Uterus (tissue), 4 donors: Measurements from ENCODE around the gene OR52K1. TPM values are rescaled to one million over a fixed set of nuclear protein-coding genes. Genes with fewer than 3 reads are reported as not detected.

Experiments
- DNase-seq, 2 donors: peaks; one replicate each; pipeline ENCODE4 v3.0.0-alpha.2; 2019 to 2020
- H3K27ac ChIP-seq, 2 donors: fragments of 200-600 bp; sonication (generic); 1 replicate in 1 of 2; 2 replicates in 1 of 2; pipeline ENCODE4 v1.5.1; 2016 to 2018
- H3K27me3 ChIP-seq, 2 donors: fragments of 200-600 bp; sonication (generic); one replicate each; pipeline ENCODE4 v1.5.1; 2018 to 2019; ENCODE audit warnings: control low read depth in 1 of 2
- H3K36me3 ChIP-seq, 2 donors: fragments of 200-600 bp; sonication (generic); one replicate each; pipeline ENCODE4 v1.5.1; 2019; ENCODE audit warnings: control low read depth in 1 of 2
- H3K4me1 ChIP-seq, 2 donors: fragments of 200-600 bp; sonication (generic); one replicate each; pipeline ENCODE4 v1.5.1; 2018 to 2019; ENCODE audit warnings: control low read depth in 1 of 2
- H3K4me3 ChIP-seq, 2 donors: fragments of 200-600 bp; sonication (generic); 1 replicate in 1 of 2; 2 replicates in 1 of 2; pipeline ENCODE4 v1.5.1; 2018 to 2019; ENCODE audit warnings: mild to moderate bottlenecking in 1 of 2
- H3K9me3 ChIP-seq, 2 donors: fragments of 200-600 bp; sonication (generic); one replicate each; pipeline ENCODE4 v1.5.1; 2019; ENCODE audit warnings: control low read depth in 1 of 2
- CTCF ChIP-seq, 4 experiments: fragments of 200-600 bp in 2 of 4; fragments of 450-650 bp in 2 of 4; sonication (generic) in 2 of 4; IDR thresholded peaks; one replicate each; pipeline ENCODE4 v1.5.1; 2016 to 2019; ENCODE audit warnings: antibody characterized with exemption in 4 of 4, mild to moderate bottlenecking in 2 of 4, moderate library complexity in 1 of 4
- POLR2A ChIP-seq, 2 donors: fragments of 450-650 bp; IDR thresholded peaks; one replicate each; pipeline ENCODE4 v1.6.1; 2016; ENCODE audit warnings: antibody characterized with exemption in 2 of 2, mild to moderate bottlenecking in 1 of 2, moderate library complexity in 1 of 2
- intact Hi-C: fragments of 100-400 bp; cut with DNase I; formaldehyde crosslinking; loops from one replicate; pipeline ENCODE4 v1.15.1; 2023; ENCODE audit warnings: low total_unique reads
- total RNA-seq, 4 donors: library from RNA; depleted of rRNA in 3 of 4; stranded (reverse); fragments of >200 nt in 3 of 4; gene quantifications; one replicate each; pipeline versions ENCODE4 v1.1.0 to v1.2.4, GENCODE V29; 2014 to 2023
- donor health status: DM: yes; HTN: yes; CAD: no.

OR52K1 gene
- total RNA-seq: not detected

GRCh38 chr11:4482445-4482844 is at the start of gene OR52K1:
Gene OR52K1 (plus strand): TSS chr11:4482646. CDS start chr11:4488901, 6,255 bp downstream.
- Histone ChIP-seq H3K4me1 (no peaks in the 10 kb centered on the region), H3K27ac (no peak within 1 kb of the TSS), H3K9me3 (no peaks in the 10 kb centered on the region), H3K36me3 (no peaks in the 10 kb centered on the region), H3K27me3 (no peaks in the 10 kb centered on the region), H3K4me3 (no peak within 1 kb of the TSS)
- DNase-seq: no peak
- intact Hi-C loops: no loop called here
- TF ChIP-seq POLR2A (IDR thresholded peaks at IDR 0.05) (no peak), CTCF (IDR thresholded peaks at IDR 0.05) (no peak)

GRCh38 chr11:4433856-4434255 is 48.6 kb upstream of the OR52K1 start:
- Histone ChIP-seq H3K27me3 (no peaks in the 10 kb centered on the region), H3K27ac (no peak overlapping the region), H3K36me3 (no peaks in the 10 kb centered on the region), H3K4me1 (no peaks in the 10 kb centered on the region), H3K4me3 (no peak overlapping the region), H3K9me3 (no peaks in the 10 kb centered on the region)
- intact Hi-C loops: no loop called here
- DNase-seq: no peak
- TF ChIP-seq CTCF (IDR thresholded peaks at IDR 0.05) (no peak), POLR2A (IDR thresholded peaks at IDR 0.05) (no peak)

- intact Hi-C loops: no loop called here
- Histone ChIP-seq H3K4me3 (no peak overlapping the region), H3K27ac (no peak overlapping the region), H3K27me3 (no peaks in the 10 kb centered on the region), H3K4me1 (no peaks in the 10 kb centered on the region), H3K9me3 (no peaks in the 10 kb centered on the region), H3K36me3 (no peaks in the 10 kb centered on the region)
- no peak for DNase-seq
- TF ChIP-seq CTCF (IDR thresholded peaks at IDR 0.05): no peak
- no peak for TF ChIP-seq POLR2A (IDR thresholded peaks at IDR 0.05)
These were observed 46.0 kb upstream of the OR52K1 start for GRCh38 chr11:4436411-4436810.

GRCh38 chr11:4441515-4441914 is 40.9 kb upstream of the OR52K1 start:
- no peaks in the 10 kb centered on the region for H3K36me3 ChIP-seq
- H3K9me3 ChIP-seq: no peaks in the 10 kb centered on the region
- TF ChIP-seq POLR2A (IDR thresholded peaks at IDR 0.05): no peak
- no peak for TF ChIP-seq CTCF (IDR thresholded peaks at IDR 0.05)
- intact Hi-C loops: no loop called here
- H3K4me3 ChIP-seq: no peak overlapping the region
- no peaks in the 10 kb centered on the region for H3K27me3 ChIP-seq
- no peak overlapping the region for H3K27ac ChIP-seq
- no peaks in the 10 kb centered on the region for H3K4me1 ChIP-seq
- DNase-seq: no peak

GRCh38 chr11:4443232-4443891 is 39.1 kb upstream of the OR52K1 start:
- no peak for DNase-seq
- H3K9me3 ChIP-seq: no peaks in the 10 kb centered on the region
- no peak overlapping the region for H3K4me3 ChIP-seq
- no peaks in the 10 kb centered on the region for H3K4me1 ChIP-seq
- H3K27ac ChIP-seq: no peak overlapping the region
- TF ChIP-seq CTCF (IDR thresholded peaks at IDR 0.05): no peak
- intact Hi-C loops: no loop called here
- no peaks in the 10 kb centered on the region for H3K36me3 ChIP-seq
- no peaks in the 10 kb centered on the region for H3K27me3 ChIP-seq
